IMR-90 (cell line): ENCODE results near the gene H2BK1. TPM values are rescaled to one million over a fixed set of nuclear protein-coding genes. Genes with fewer than 3 reads are reported as not detected.

Experiments used
- ATAC-seq: fragments of 200-7000 bp; cut with Tn5 transposase; 2 replicates; pipeline ENCODE4 v1.9.1; 2020; ENCODE audit warnings: low read depth, mild to moderate bottlenecking, moderate library complexity
- BruUV-seq: library from RNA; stranded (reverse); fragments of 400-500 nt; replicated peaks from 2 replicates; lab custom pipeline; 2021; lab: Mats Ljungman, UMichigan
- CTCF ChIA-PET: fragments of 300-600 bp; formaldehyde crosslinking; extraction: SDS; loops from one replicate; lab custom pipeline; 2021; ENCODE audit warnings: antibody characterized with exemption; lab: Yijun Ruan, JAX
- POLR2A ChIA-PET: fragments of 300-600 bp; sonication (Branson Sonifier 250); formaldehyde crosslinking; loops from one replicate; lab custom pipeline; 2022; ENCODE audit warnings: antibody characterized with exemption; ENCODE audit not compliant: unreplicated experiment; lab: Charles Lee
- DNase-seq: peaks from one replicate; pipeline ENCODE4 v3.0.0; 2013
- H2AFZ ChIP-seq: replicated peaks from 2 replicates; pipeline ENCODE3; 2013; ENCODE audit warnings: low read length, mild to moderate bottlenecking; ENCODE audit not compliant: poor library complexity
- H2AK5ac ChIP-seq: 2 replicates; pipeline ENCODE4 v1.6.1; 2013; ENCODE audit warnings: low read depth, low read length, inconsistent platforms
- H2AK9ac ChIP-seq: replicated peaks from 2 replicates; pipeline ENCODE3; 2013; ENCODE audit warnings: mild to moderate bottlenecking, low read depth, low read length, moderate library complexity; ENCODE audit not compliant: poor library complexity
- H2BK120ac ChIP-seq: 2 replicates; pipeline ENCODE4 v1.6.1; 2013; ENCODE audit warnings: low read depth, low read length, inconsistent platforms
- H2BK15ac ChIP-seq: 3 replicates; pipeline ENCODE4 v1.6.1; 2013; ENCODE audit warnings: low read depth, low read length, inconsistent platforms
- H2BK20ac ChIP-seq: 2 replicates; pipeline ENCODE4 v1.6.1; 2013; ENCODE audit warnings: low read depth, mild to moderate bottlenecking, inconsistent platforms, low read length, moderate library complexity
- H2BK5ac ChIP-seq: 2 replicates; pipeline ENCODE4 v1.6.1; 2013; ENCODE audit warnings: mild to moderate bottlenecking, low read depth, low read length, inconsistent platforms; ENCODE audit not compliant: poor library complexity, severe bottlenecking
- H3K14ac ChIP-seq: replicated peaks from 2 replicates; pipeline ENCODE4 v1.6.1; 2013; ENCODE audit warnings: low read depth, low read length, inconsistent platforms
- H3K18ac ChIP-seq: 2 replicates; pipeline ENCODE4 v1.6.1; 2013; ENCODE audit warnings: low read depth, low read length, control low read depth
- H3K23ac ChIP-seq: 2 replicates; pipeline ENCODE4 v1.6.1; 2013; ENCODE audit warnings: low read depth, low read length, inconsistent platforms
- H3K27ac ChIP-seq: 2 replicates; pipeline ENCODE4 v1.5.1; 2013; ENCODE audit warnings: mild to moderate bottlenecking, control low read depth, low read length; ENCODE audit not compliant: insufficient read depth
- H3K27me3 ChIP-seq: 2 replicates; pipeline ENCODE4 v1.6.1; 2013; ENCODE audit warnings: low read length; ENCODE audit not compliant: control insufficient read depth, insufficient read depth
- H3K36me3 ChIP-seq: 2 replicates; pipeline ENCODE4 v1.6.1; 2013; ENCODE audit warnings: low read length, mixed read lengths; ENCODE audit not compliant: control insufficient read depth, insufficient read depth
- H3K4ac ChIP-seq: 2 replicates; pipeline ENCODE4 v1.6.1; 2013; ENCODE audit warnings: low read depth, low read length, inconsistent platforms
- H3K4me1 ChIP-seq: 2 replicates; pipeline ENCODE4 v1.6.1; 2013; ENCODE audit warnings: low read length, mixed read lengths; ENCODE audit not compliant: control insufficient read depth, insufficient read depth
- H3K4me2 ChIP-seq: 2 replicates; pipeline ENCODE4 v1.6.1; 2013; ENCODE audit warnings: low read depth, mild to moderate bottlenecking, control low read depth, low read length, moderate library complexity
- H3K4me3 ChIP-seq: 2 replicates; pipeline ENCODE4 v1.5.1; 2013; ENCODE audit warnings: low read depth, mild to moderate bottlenecking, control low read depth, low read length, moderate library complexity; ENCODE audit not compliant: insufficient read depth
- H3K56ac ChIP-seq: 2 replicates; pipeline ENCODE4 v1.6.1; 2013; ENCODE audit warnings: low read length, inconsistent platforms; ENCODE audit not compliant: insufficient read depth; ENCODE audit errors: extremely low read depth
- H3K79me1 ChIP-seq, 2 experiments: 2 replicates each; pipeline ENCODE4 v1.6.1; 2013; ENCODE audit warnings: low read length in 2 of 2, inconsistent platforms in 1 of 2, low read depth in 1 of 2
- H3K9ac ChIP-seq: 2 replicates; pipeline ENCODE4 v1.6.1; 2013; ENCODE audit warnings: low read depth, low read length, control low read depth
- H3K9me1 ChIP-seq: 2 replicates; pipeline ENCODE4 v1.6.1; 2013; ENCODE audit warnings: low read length, inconsistent platforms; ENCODE audit not compliant: insufficient read depth
- H3K9me3 ChIP-seq: 2 replicates; pipeline ENCODE4 v1.6.1; 2013; ENCODE audit warnings: low read length; ENCODE audit not compliant: control insufficient read depth, insufficient read depth
- H4K20me1 ChIP-seq: 2 replicates; pipeline ENCODE4 v1.6.1; 2013; ENCODE audit warnings: low read length, inconsistent platforms; ENCODE audit not compliant: insufficient read depth
- H4K5ac ChIP-seq: 2 replicates; pipeline ENCODE4 v1.6.1; 2013; ENCODE audit warnings: mild to moderate bottlenecking, low read depth, low read length, control low read depth
- H4K8ac ChIP-seq, 2 experiments: 2 replicates each; pipeline ENCODE4 v1.6.1; 2013; ENCODE audit warnings: low read depth in 2 of 2, low read length in 2 of 2, control low read depth in 1 of 2, inconsistent platforms in 1 of 2
- H4K91ac ChIP-seq: 2 replicates; pipeline ENCODE4 v1.6.1; 2013; ENCODE audit warnings: low read depth, low read length, inconsistent platforms; ENCODE audit not compliant: insufficient read depth
- MAZ ChIP-seq: IDR thresholded peaks from 2 replicates; pipeline ENCODE4 v1.6.1; 2012; ENCODE audit warnings: low read depth, mild to moderate bottlenecking, low read length, improper control_type of control experiment, moderate library complexity, borderline replicate concordance
- NFE2L2 ChIP-seq: fragments of 150-350 bp; IDR thresholded peaks from 2 replicates; pipeline ENCODE4 v1.6.1; 2016; ENCODE audit warnings: low read depth, mild to moderate bottlenecking, low read length
- POLR2A ChIP-seq: IDR thresholded peaks from 2 replicates; pipeline ENCODE4 v1.6.1; 2012; ENCODE audit warnings: mild to moderate bottlenecking, low read depth, low read length
- WGBS, 2 experiments: methylation state at CpG; one replicate each; pipeline versions ENCODE4 v1.1.5 to v1.1.7; 2013; ENCODE audit warnings: missing lambda C conversion rate in 2 of 2; ENCODE audit not compliant: insufficient read length in 1 of 2; ENCODE audit errors: extremely low coverage in 2 of 2; 5-methylcytosine and 5-hydroxymethylcytosine counted together
- dilution Hi-C: fragments of 300-500 bp; cut with HindIII; formaldehyde crosslinking; loops from one replicate; pipeline ENCODE4 v1.14.3; 2018; ENCODE audit warnings: low sequenced_read_pairs; ENCODE audit not compliant: unreplicated experiment
- in situ Hi-C: fragments of 300-500 bp; cut with MboI; formaldehyde crosslinking; loops from 3 replicates; pipeline ENCODE4 v1.14.3; 2019; ENCODE audit warnings: low sequenced_read_pairs, inconsistent platforms, mixed read lengths
- intact Hi-C: fragments of 100-400 bp; cut with micrococcal nuclease; formaldehyde crosslinking; loops from 2 replicates; pipeline ENCODE4 v1.10.0; 2022
- polyA plus RNA-seq, 3 experiments: library from polyadenylated mRNA; depleted of rRNA; stranded (reverse); fragments of >200 nt; gene quantifications; 2 replicates each; pipeline ENCODE4 v1.2.3, GENCODE V29; 2012; ENCODE audit warnings: low replicate concordance in 1 of 3
- total RNA-seq: library from RNA; depleted of rRNA; stranded (reverse); fragments of >200 nt; gene quantifications from 2 replicates; pipeline ENCODE4 v1.2.3, GENCODE V29; 2012
- TF ChIP-seq, protein P1 (sequence below): fragments of 150-350 bp; IDR thresholded peaks from 2 replicates; pipeline ENCODE4 v1.6.1; 2017; ENCODE audit warnings: mild to moderate bottlenecking, antibody characterized with exemption, low read length, low read depth
- TF ChIP-seq, protein P2 (sequence below): conservative IDR thresholded peaks from 2 replicates; pipeline ENCODE4 v1.5.1; 2012; ENCODE audit warnings: mild to moderate bottlenecking, low read depth, low read length, improper control_type of control experiment

Gene H2BK1
- total and polyA plus RNA-seq, 2 of the 4 experiments (the other 2 are of a cell fraction): not detected

DNA sequence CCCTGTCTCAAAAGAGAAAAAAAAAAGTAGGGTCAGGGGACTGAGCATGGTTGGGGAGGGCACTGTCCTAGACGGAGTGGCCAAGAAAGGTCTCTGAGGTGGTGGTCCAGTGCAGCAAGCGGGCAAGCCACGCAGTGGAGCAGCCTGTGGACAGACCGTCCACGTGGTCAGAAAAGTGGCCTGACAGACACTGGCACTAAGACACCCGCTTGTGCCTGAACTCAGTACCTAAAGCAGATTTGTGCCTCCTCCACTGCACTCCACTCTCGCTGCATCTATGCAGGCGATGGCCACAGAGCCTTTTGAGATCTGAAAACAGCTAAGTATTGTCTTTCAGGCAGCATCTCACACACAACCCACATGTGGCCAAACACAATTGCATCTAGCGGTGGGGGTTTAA is 32.1 kb downstream of the H2BK1 start:
- Histone ChIP-seq H3K79me1 (no peaks in the 10 kb centered on the region), H3K9me1 (no peaks in the 10 kb centered on the region), H2BK15ac (no peak overlapping the region), H3K56ac (no peak overlapping the region), H3K18ac (no peak overlapping the region), H3K4ac (no peak overlapping the region), H3K4me1 (no peaks in the 10 kb centered on the region), H3K14ac (no peak overlapping the region), H2AK5ac (no peak overlapping the region), H3K27ac (no peak overlapping the region), H2AK9ac (no peak overlapping the region), H4K20me1 (no peaks in the 10 kb centered on the region), H3K9me3 (no peaks in the 10 kb centered on the region; the same call in 1 of the 2 replicates), H4K8ac (no peak overlapping the region), H3K27me3 (peaks cover 80% of the 10 kb centered on the region), H2BK20ac (no peak overlapping the region), H4K91ac (no peak overlapping the region), H4K5ac (no peak overlapping the region), H2BK120ac (no peak overlapping the region), H2AFZ (no peak overlapping the region), H3K23ac (no peak overlapping the region), H3K9ac (no peak overlapping the region), H3K4me2 (no peak overlapping the region), H2BK5ac (no peak overlapping the region), H3K4me3 (no peak overlapping the region), H3K36me3 (no peaks in the 10 kb centered on the region)
- DNase-seq (no peak), ATAC-seq (no peak)
- ChIA-PET POLR2A (no interaction called here), CTCF (no interaction called here)
- 87% methylated on average over 3 of the region's 9 CpGs; no CpG with 5 or more reads in 1 of the 2 experiments for WGBS, 2 experiments
- BruUV-seq: no TSS peak
- TF ChIP-seq MAZ: no peak
- TF ChIP-seq POLR2A: no peak
- TF ChIP-seq, protein P1, sequence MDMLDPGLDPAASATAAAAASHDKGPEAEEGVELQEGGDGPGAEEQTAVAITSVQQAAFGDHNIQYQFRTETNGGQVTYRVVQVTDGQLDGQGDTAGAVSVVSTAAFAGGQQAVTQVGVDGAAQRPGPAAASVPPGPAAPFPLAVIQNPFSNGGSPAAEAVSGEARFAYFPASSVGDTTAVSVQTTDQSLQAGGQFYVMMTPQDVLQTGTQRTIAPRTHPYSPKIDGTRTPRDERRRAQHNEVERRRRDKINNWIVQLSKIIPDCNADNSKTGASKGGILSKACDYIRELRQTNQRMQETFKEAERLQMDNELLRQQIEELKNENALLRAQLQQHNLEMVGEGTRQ: no peak
- TF ChIP-seq NFE2L2: no peak
- TF ChIP-seq, protein P2, sequence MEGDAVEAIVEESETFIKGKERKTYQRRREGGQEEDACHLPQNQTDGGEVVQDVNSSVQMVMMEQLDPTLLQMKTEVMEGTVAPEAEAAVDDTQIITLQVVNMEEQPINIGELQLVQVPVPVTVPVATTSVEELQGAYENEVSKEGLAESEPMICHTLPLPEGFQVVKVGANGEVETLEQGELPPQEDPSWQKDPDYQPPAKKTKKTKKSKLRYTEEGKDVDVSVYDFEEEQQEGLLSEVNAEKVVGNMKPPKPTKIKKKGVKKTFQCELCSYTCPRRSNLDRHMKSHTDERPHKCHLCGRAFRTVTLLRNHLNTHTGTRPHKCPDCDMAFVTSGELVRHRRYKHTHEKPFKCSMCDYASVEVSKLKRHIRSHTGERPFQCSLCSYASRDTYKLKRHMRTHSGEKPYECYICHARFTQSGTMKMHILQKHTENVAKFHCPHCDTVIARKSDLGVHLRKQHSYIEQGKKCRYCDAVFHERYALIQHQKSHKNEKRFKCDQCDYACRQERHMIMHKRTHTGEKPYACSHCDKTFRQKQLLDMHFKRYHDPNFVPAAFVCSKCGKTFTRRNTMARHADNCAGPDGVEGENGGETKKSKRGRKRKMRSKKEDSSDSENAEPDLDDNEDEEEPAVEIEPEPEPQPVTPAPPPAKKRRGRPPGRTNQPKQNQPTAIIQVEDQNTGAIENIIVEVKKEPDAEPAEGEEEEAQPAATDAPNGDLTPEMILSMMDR: no peak
- dilution Hi-C loops (no loop called here), in situ Hi-C loops (no loop called here), intact Hi-C loops (no loop called here)
